Testis (tissue), 3 donors: ENCODE data around the gene SWAP70. TPM values are rescaled to one million over a fixed set of nuclear protein-coding genes. Genes with fewer than 3 reads are reported as not detected.
"Not testable (repeated sequence)": the region's sequence is repeated elsewhere in the genome, so short reads cannot be mapped to it uniquely, and the experiment has no call there.

ENCODE experiments used
- DNase-seq: peaks from one replicate; pipeline ENCODE4 v3.0.0-alpha.2; 2019
- H3K27ac ChIP-seq, 2 donors: fragments of 200-600 bp; sonication (generic); one replicate each; pipeline ENCODE4 v1.5.1; 2019
- H3K27me3 ChIP-seq: fragments of 200-600 bp; sonication (generic); one replicate; pipeline ENCODE4 v1.5.1; 2019
- H3K36me3 ChIP-seq: fragments of 200-600 bp; sonication (generic); one replicate; pipeline ENCODE4 v1.5.1; 2017; ENCODE audit warnings: low read depth; ENCODE audit errors: missing control alignments
- H3K4me1 ChIP-seq: fragments of 200-600 bp; sonication (generic); one replicate; pipeline ENCODE4 v1.5.1; 2019
- H3K4me3 ChIP-seq, 2 donors: fragments of 200-600 bp; sonication (generic); one replicate each; pipeline ENCODE4 v1.5.1; 2017 to 2019
- H3K9me3 ChIP-seq: fragments of 200-600 bp; sonication (generic); one replicate; pipeline ENCODE4 v1.5.1; 2017
- POLR2A ChIP-seq: fragments of 450-650 bp; IDR thresholded peaks from one replicate; pipeline ENCODE4 v1.6.1; 2017; ENCODE audit warnings: antibody characterized with exemption, mild to moderate bottlenecking, moderate library complexity
- WGBS, 2 donors: methylation state at CpG; one replicate each; pipeline ENCODE4 v1.1.5; 2018; 5-methylcytosine and 5-hydroxymethylcytosine counted together
- intact Hi-C: fragments of 100-400 bp; cut with DNase I; formaldehyde crosslinking; loops from one replicate; pipeline ENCODE4 v1.15.1; 2023; ENCODE audit warnings: low total_unique reads
- polyA plus RNA-seq: library from polyadenylated mRNA; stranded (reverse); fragments of 350-450 nt; fragmentation: Illumina TruSeq; extraction: RNeasy Lipid Tissue Mini Kit (QIAGEN cat#74804); gene quantifications from one replicate; pipeline ENCODE4 v1.2.3, GENCODE V29; 2014; ENCODE audit warnings: low read depth, low replicate concordance; ENCODE audit not compliant: insufficient read depth
- total RNA-seq, 2 donors: library from RNA; depleted of rRNA; stranded (reverse); fragments of >200 nt; gene quantifications; one replicate each; pipeline ENCODE4 v1.2.3, GENCODE V29; 2016
- TF ChIP-seq, protein P1 (sequence below), 3 experiments: fragments of 450-650 bp in 2 of 3; fragments of 200-600 bp in 1 of 3; sonication (generic) in 1 of 3; IDR thresholded peaks; one replicate each; pipeline ENCODE4 v1.5.1; 2016 to 2019; ENCODE audit warnings: antibody characterized with exemption in 3 of 3, mild to moderate bottlenecking in 2 of 3, moderate library complexity in 1 of 3

SWAP70 gene
- total and polyA plus RNA-seq, 3 donors from 2014 or later, result 10.2 to 14.7 (median 10.5) TPM

DNA sequence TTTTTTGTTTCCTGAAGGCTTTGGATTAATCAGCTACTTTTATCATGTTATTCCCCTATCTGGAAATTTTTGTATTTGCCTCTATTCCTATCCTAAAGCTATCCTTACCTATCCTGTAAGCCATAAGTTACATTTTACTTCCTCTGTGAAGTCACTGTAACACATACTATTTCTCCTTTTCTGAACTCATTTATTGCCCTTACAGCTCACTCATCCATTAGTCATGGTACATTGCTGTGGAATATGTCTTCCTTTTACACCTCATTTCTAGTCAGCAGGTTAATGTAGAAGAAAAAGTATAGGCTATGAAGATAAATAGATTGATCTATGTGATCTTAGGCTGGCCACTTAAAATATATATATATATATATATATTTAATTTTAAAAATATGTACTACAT, 28.0 kb downstream of the SWAP70 start:
- peaks cover 14% of the 10 kb centered on the region for H3K4me1 ChIP-seq
- H3K27ac ChIP-seq, result no peak overlapping the region

DNA sequence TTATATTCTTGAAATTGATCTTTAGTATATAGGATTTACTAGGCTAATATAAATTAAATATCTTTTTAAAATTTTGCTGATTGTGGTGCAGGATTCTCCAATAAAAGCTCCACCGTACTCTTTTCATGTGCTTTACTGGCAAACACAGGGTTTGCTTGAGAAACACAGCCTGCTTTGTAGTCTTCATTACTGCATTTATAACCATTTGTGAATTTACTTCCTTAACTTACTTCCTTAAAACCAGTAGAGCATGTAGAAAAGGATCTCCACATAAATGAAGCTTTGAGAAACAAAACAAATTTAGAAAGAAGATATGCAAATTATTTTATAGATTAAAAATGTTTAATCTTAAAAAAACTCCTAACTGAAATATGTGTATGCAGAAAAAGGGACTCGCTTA, 28.8 kb downstream of the SWAP70 start:
- intact Hi-C loops, result no loop called here
- DNase-seq, result no peak
- no peak overlapping the region for H3K4me3 ChIP-seq
- WGBS, 2 donors, result 77 to 78% methylated on average over 2 of the region's 2 CpGs
- H3K36me3 ChIP-seq, result no peaks in the 10 kb centered on the region
- H3K27ac ChIP-seq, result no peak overlapping the region
- no peaks in the 10 kb centered on the region for H3K9me3 ChIP-seq
- peaks cover 14% of the 10 kb centered on the region for H3K4me1 ChIP-seq
- TF ChIP-seq, protein P1, sequence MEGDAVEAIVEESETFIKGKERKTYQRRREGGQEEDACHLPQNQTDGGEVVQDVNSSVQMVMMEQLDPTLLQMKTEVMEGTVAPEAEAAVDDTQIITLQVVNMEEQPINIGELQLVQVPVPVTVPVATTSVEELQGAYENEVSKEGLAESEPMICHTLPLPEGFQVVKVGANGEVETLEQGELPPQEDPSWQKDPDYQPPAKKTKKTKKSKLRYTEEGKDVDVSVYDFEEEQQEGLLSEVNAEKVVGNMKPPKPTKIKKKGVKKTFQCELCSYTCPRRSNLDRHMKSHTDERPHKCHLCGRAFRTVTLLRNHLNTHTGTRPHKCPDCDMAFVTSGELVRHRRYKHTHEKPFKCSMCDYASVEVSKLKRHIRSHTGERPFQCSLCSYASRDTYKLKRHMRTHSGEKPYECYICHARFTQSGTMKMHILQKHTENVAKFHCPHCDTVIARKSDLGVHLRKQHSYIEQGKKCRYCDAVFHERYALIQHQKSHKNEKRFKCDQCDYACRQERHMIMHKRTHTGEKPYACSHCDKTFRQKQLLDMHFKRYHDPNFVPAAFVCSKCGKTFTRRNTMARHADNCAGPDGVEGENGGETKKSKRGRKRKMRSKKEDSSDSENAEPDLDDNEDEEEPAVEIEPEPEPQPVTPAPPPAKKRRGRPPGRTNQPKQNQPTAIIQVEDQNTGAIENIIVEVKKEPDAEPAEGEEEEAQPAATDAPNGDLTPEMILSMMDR (IDR thresholded peaks at IDR 0.05), result no peak
- no peak for TF ChIP-seq POLR2A
- no peaks in the 10 kb centered on the region for H3K27me3 ChIP-seq

More for the DNA sequence above, 28.0 kb downstream of the SWAP70 start:
- DNase-seq, result no peak
- H3K9me3 ChIP-seq, result no peaks in the 10 kb centered on the region
- intact Hi-C loops, result no loop called here
- TF ChIP-seq POLR2A, result no peak
- TF ChIP-seq, protein P1 (IDR thresholded peaks at IDR 0.05), result no peak
- no peaks in the 10 kb centered on the region for H3K27me3 ChIP-seq
- H3K36me3 ChIP-seq, result no peaks in the 10 kb centered on the region
- no peak overlapping the region for H3K4me3 ChIP-seq

DNA sequence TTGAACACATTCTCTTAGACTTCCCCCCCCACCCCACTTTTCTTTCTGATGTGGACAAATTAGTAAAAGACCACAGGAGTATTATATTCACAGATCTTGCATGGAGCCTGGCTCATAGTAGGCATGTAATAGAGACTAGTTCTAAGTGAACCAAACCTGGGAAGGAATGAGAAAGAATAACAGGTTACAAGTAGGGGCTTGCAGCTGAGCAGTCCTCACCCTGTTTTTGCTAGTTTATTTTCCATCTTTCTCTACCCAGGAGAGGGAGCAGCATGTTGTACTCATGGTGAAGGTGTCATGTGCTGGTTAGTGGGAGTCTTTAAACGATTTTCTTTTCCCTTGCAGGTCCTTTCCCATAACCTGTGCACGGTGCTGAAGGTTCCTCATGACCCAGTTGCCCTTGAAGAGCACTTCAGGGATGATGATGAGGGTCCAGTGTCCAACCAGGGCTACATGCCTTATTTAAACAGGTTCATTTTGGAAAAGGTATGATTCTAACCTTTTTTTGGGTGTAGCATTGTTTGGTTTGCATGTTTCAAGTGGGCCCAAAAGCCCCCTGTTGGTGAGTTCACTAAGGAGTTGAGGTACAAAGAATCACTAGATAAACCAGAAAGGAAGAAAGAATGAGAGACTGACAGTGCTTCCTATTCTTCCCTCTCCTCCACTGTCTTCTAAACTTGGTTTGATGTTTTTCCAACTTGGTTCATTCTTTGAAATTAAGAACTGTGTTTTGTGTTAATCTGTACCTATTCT, 30.1 kb downstream of the SWAP70 start:
- no peak for DNase-seq
- TF ChIP-seq POLR2A, result no peak
- TF ChIP-seq, protein P1 (IDR thresholded peaks at IDR 0.05), result no peak
- WGBS, 2 donors, result 79 to 81% methylated on average over 2 of the region's 2 CpGs
- Histone ChIP-seq H3K36me3 (no peaks in the 10 kb centered on the region), H3K27ac (no peak overlapping the region), H3K9me3 (no peaks in the 10 kb centered on the region), H3K4me1 (peaks cover 7% of the 10 kb centered on the region), H3K27me3 (no peaks in the 10 kb centered on the region), H3K4me3 (no peak overlapping the region)
- intact Hi-C loops, result no loop called here

DNA sequence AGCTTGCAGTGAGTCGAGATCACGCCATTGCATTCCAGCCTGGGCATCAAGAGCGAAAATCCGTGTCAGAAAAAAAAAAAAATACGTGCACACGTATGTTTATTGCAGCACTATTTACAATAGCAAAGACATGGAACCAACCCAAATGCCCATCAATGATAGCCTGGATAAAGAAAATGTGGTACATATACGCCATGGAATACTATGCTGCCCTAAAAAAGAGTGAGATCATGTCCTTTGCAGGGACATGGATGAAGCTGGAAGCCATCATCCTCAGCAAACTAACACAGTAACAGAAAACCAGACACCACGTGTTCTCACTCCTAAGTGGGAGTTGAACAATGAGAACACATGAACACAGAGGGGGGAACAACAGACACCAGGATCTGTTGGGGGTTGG, 31.4 kb downstream of the SWAP70 start:
- H3K4me3 ChIP-seq, intact Hi-C loops, DNase-seq, H3K36me3 ChIP-seq, H3K4me1 ChIP-seq, H3K27me3 ChIP-seq, H3K9me3 ChIP-seq, H3K27ac ChIP-seq: not testable (repeated sequence)
- 93 to 97% methylated on average over 8 of the region's 8 CpGs for WGBS, 2 donors

DNA sequence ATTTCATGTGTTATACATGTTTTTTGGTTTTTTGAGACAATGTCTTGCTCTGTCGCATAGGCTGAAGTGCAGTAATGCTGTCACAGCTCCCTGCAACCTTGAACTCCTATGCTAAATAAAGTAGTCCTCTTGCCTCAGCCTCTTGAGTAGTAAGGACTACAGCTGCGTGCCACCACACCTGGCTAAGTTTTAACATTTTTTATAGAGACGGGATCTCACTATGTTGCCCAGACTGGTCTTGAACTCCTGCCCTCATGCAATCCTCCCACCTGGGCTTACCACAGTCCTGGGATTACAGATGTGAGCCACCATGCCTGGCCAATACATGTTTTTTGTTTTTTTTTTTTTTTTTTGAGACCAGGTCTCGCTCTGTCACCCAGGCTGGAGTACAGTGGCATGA, 33.9 kb downstream of the SWAP70 start:
- Histone ChIP-seq H3K27me3 (no peaks in the 10 kb centered on the region), H3K9me3 (no peaks in the 10 kb centered on the region), H3K4me3 (no peak overlapping the region), H3K36me3 (no peaks in the 10 kb centered on the region), H3K4me1 (no peaks in the 10 kb centered on the region), H3K27ac (no peak overlapping the region)
- TF ChIP-seq, protein P1 (IDR thresholded peaks at IDR 0.05), result no peak
- TF ChIP-seq POLR2A, result no peak
- 91 to 94% methylated on average over 4 of the region's 4 CpGs for WGBS, 2 donors
- DNase-seq, result no peak
- intact Hi-C loops, result no loop called here
